GM18867 (cell line): ENCODE results near the gene DNAJB6.

Source experiments
- ATAC-seq: cut with Tn5 transposase; IDR thresholded peaks from one replicate; pipeline ENCODE4 v1.9.1; 2021; ENCODE audit warnings: mild to moderate bottlenecking, moderate library complexity; ENCODE audit not compliant: unreplicated experiment

DNAJB6 gene

GRCh38 chr7:157362729-157363128 is 25.9 kb downstream of the DNAJB6 start:
- no peak for ATAC-seq

GRCh38 chr7:157366722-157367121 is 29.9 kb downstream of the DNAJB6 start:
- ATAC-seq = no peak

DNA sequence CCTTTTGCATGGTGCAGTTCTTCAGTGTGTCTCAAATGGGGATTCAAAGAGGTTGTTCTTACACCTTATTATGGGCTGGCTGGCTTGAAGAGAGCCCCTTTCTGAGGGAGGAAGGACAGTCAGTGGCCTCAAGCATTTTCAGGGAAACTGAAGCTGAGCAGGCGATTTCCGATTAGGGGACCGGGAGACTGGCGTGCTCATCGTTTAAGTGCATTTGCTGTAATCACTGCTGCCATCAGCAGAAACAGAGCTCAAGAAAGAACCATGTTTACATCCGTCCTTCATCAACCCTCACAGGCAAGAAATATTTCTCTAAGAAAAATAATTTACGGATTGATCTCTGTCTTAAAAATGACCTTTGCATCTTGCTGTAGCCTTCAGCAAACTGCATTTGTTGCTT is 32.2 kb downstream of the DNAJB6 start:
- no peak for ATAC-seq

DNA sequence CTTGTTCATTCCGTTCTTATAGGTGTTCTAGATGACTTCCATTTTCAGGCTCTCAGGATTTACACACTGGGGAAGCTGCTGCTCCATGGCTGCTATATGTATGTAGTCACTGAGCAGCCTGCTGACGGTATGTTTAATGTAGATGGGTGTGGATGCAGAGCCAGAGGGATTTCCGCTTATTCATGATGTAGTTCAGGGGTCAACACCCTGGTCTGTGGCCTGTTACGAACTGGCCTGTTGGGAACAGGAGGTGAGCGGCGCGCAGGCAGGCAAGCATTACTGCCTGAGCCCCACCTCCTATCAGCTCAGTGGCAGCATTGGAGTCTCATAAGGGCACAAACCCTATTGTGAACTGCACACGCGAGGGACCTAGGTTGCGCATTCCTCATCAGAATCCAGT is 33.9 kb downstream of the DNAJB6 start:
- ATAC-seq = no peak

GRCh38 chr7:157371296-157371695 is 34.5 kb downstream of the DNAJB6 start:
- no peak for ATAC-seq

GRCh38 chr7:157372300-157373232 is 35.8 kb downstream of the DNAJB6 start:
- ATAC-seq = no peak

- ATAC-seq = no peak
Measured at GRCh38 chr7:157373493-157373892, 36.7 kb downstream of the DNAJB6 start.

GRCh38 chr7:157375410-157375809 is 38.6 kb downstream of the DNAJB6 start:
- ATAC-seq = no peak

- ATAC-seq = no peak
Measured at GRCh38 chr7:157377436-157378124, 40.8 kb downstream of the DNAJB6 start.

- no peak for ATAC-seq
Measured at GRCh38 chr7:157378390-157378789, 41.6 kb downstream of the DNAJB6 start.

DNA sequence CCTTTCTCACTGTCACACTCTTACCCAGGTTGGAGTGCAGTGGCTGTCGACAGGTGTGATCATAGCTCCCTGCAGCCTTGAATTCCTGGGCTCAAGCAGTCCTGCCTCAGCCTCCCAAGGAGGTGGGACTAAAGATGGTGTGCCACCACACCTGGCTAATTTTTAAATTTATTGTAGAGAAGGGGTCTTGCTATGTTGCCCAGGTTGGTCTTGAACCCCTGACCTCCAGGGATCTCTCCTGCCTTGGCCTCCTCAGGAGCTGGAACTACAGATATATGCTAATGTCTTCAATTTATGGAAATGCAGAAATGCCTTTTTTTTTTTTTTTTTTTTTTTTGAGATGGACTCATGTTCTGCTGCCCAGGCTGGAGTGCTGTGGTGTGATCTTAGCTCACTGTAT is 42.7 kb downstream of the DNAJB6 start:
- ATAC-seq = no peak

GRCh38 chr7:157380416-157380815 is 43.6 kb downstream of the DNAJB6 start:
- no peak for ATAC-seq

- no peak for ATAC-seq
Measured at GRCh38 chr7:157383868-157384267, 47.1 kb downstream of the DNAJB6 start.

DNA sequence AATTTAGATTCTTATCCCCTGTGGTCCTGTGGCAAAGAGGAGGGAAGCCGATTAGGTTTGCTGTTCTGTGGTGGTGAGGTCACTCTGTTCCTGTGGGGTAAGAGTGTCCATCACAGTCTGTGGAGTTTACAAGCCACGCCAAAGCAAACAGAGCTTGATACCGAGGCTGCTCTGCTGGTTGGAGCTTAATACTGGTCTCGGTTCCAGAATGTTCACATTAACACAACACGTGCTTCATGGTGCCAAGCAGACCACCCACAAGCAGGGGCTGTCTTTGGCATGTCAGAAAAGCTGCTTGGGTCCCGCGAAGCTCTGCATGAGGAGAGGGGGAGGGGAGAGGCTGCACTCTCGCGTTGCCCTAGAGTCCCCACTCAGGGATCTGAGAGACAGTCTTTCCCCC is 47.5 kb downstream of the DNAJB6 start:
- ATAC-seq = no peak

- peak; percentile 91 for ATAC-seq
Measured at GRCh38 chr7:157386979-157387800, 50.4 kb downstream of the DNAJB6 start.

DNA sequence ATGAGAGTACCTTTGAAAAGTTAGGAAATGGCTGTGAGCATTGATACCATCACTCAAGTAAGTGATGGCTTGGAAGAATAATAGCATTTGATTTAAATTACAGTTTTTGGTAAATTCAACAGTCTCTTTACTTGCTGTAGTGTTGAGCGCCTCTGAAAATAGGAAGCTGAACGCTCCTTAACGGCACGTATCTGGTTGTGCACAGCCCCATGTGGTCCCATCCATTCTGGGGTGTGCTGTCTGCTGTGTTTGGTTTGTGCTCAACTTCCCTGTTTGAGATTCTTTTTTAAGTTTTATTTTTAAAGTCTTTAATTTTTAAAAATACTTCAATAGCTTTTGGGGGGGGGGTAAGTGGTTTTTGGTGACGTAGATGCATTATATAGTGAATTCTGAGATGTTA is 51.5 kb downstream of the DNAJB6 start:
- no peak for ATAC-seq

DNA sequence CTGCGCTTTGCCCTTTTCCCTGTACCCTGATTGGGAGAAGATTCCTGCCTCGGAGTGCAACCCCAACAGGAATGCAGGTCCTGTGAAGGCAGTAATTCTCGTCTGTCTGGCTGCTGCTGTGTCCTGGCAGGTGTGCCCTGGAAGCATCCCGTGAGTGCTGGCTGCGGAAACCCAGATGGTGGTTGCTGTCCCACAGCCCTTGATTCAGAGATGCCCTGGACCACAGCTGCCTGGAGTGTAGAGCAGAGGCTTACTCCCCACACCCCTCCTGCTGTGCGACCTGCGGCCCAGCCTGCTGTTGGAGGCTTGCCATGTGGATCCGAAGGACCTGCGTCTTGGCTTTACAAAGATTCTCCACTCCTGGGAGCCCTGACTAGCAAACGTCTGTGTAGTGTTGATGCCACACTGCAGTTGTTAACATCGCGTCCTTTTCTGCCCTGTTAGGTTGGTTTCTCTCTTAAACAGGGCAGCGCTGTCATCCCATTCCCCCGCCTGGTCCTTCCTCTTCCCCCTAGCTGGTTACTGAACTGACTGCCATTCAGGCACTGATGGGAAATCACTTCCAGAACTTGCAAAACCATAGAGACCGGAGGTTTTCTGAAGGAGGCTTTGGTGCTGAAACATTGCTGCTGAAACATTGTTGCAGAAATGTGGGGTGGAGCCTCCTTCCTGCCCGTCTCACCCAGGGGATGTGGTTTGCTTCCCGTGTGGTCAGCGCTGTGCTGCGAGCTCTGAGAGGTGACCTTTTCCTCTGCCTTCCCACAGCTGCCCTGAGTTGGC is 53.3 kb downstream of the DNAJB6 start:
- no peak for ATAC-seq

GRCh38 chr7:157391036-157391710 is 54.4 kb downstream of the DNAJB6 start:
- no peak for ATAC-seq

GRCh38 chr7:157392256-157393037 is 55.6 kb downstream of the DNAJB6 start:
- no peak for ATAC-seq
